ENCODE results near the gene PGAP3. TPM values are rescaled to one million over a fixed set of nuclear protein-coding genes. Genes with fewer than 3 reads are reported as not detected.

The PGAP3 gene
- total and polyA plus RNA-seq, 2 of the 4 experiments (the other 2 are of a cell fraction), result 4.3 to 9.8 TPM

DNA sequence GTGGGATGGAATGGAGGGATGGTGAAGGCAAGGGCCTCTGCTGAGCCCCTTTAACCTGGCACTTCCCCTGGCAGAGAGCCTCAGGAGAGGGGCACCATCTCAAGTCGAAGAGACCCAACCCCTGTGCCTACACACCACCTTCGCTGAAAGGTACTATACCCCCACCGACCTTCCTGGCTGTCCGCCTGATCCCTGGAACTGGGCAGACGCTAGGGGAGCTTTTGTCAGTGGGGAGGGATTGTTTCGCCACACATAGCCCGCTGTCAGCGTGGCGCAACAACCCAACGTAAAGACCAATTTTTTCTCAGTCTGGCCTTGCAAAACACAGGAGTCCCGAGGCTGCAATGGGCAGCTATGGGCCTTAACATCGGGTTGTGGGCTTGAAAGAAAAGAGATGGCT lies 58.0 kb downstream of the PGAP3 start:
- H3K56ac ChIP-seq (ENCODE audit: extremely low read depth, insufficient read depth, low read length), result no peak overlapping the region
- H2BK5ac ChIP-seq (ENCODE audit: low read depth, low read length, poor library complexity, severe bottlenecking), result no peak overlapping the region
- H3K4ac ChIP-seq (ENCODE audit: low read depth, low read length), result no peak overlapping the region
- no peak overlapping the region for H2AFZ ChIP-seq (replicated peaks; ENCODE audit: low read length, poor library complexity)
- H4K5ac ChIP-seq (ENCODE audit: low read depth, low read length), result no peak overlapping the region
- H4K8ac ChIP-seq (ENCODE audit: low read depth in 2 of 2, low read length in 2 of 2), result no peak overlapping the region
- H4K91ac ChIP-seq (ENCODE audit: insufficient read depth, low read depth, low read length), result no peak overlapping the region
- in situ Hi-C loops (cut with MboI; ENCODE audit: low sequenced_read_pairs), result no loop called here
- no peak for TF ChIP-seq MXI1 (IDR thresholded peaks at IDR 0.05; ENCODE audit: borderline replicate concordance, low read depth, low read length)
- TF ChIP-seq CEBPB (IDR thresholded peaks at IDR 0.05; ENCODE audit: low read depth, low read length), result peak; percentile 23; the same call in 1 of the 2 replicates
- ChIA-PET CTCF (interaction anchor here (2.2 kb wide), 1 partner anchor 8 kb away, joined by 9 read pairs; no protein-coding TSS in a partner anchor), POLR2A (ENCODE audit: unreplicated experiment) (no interaction called here)
- no peak overlapping the region for H3K14ac ChIP-seq (replicated peaks; ENCODE audit: low read depth, low read length)
- no peak overlapping the region for H3K9ac ChIP-seq (ENCODE audit: low read depth, low read length)
- no peaks in the 10 kb centered on the region for H3K9me3 ChIP-seq (ENCODE audit: control insufficient read depth, insufficient read depth, low read length)
- 20% methylated on average over 1 of the region's 12 CpGs; no CpG with 5 or more reads in 1 of the 2 experiments for WGBS, 2 experiments (ENCODE audit: extremely low coverage in 2 of 2, insufficient read length in 1 of 2)
- intact Hi-C loops (cut with micrococcal nuclease), result loop anchor here (10.0 kb wide), 1 partner anchor 355 kb away; the partner anchor contains the start of gene PSMD3
- no peak overlapping the region for H2AK9ac ChIP-seq (replicated peaks; ENCODE audit: low read depth, low read length, poor library complexity)
- no peaks in the 10 kb centered on the region; the same call in 1 of the 2 replicates for H3K9me1 ChIP-seq (ENCODE audit: insufficient read depth, low read length)
- H2BK20ac ChIP-seq (ENCODE audit: low read depth, low read length), result no peak overlapping the region
- no peak overlapping the region for H2AK5ac ChIP-seq (ENCODE audit: low read depth, low read length)
- H3K36me3 ChIP-seq (ENCODE audit: control insufficient read depth, insufficient read depth, low read length), result no peaks in the 10 kb centered on the region
- H3K4me3 ChIP-seq (ENCODE audit: insufficient read depth, low read depth, low read length), result no peak overlapping the region
- H3K4me1 ChIP-seq (ENCODE audit: control insufficient read depth, insufficient read depth, low read length), result peaks cover 5% of the 10 kb centered on the region; the same call in 1 of the 2 replicates
- no peak overlapping the region for H2BK120ac ChIP-seq (ENCODE audit: low read depth, low read length)
- H2BK15ac ChIP-seq (ENCODE audit: low read depth, low read length), result no peak overlapping the region
- no peak overlapping the region for H3K23ac ChIP-seq (ENCODE audit: low read depth, low read length)
- no peak overlapping the region for H3K18ac ChIP-seq (ENCODE audit: low read depth, low read length)
- no TSS peak for BruUV-seq (replicated peaks)
- H3K27me3 ChIP-seq (ENCODE audit: control insufficient read depth, insufficient read depth, low read length), result peaks cover 76% of the 10 kb centered on the region
- H3K27ac ChIP-seq (ENCODE audit: insufficient read depth, low read length), result no peak overlapping the region
- no peak for ATAC-seq (ENCODE audit: low read depth)
- H3K4me2 ChIP-seq (ENCODE audit: low read depth, low read length), result no peak overlapping the region
- DNase-seq, result no peak
- H3K79me1 ChIP-seq (ENCODE audit: low read depth in 1 of 2, low read length in 2 of 2), result no peaks in the 10 kb centered on the region
- H4K20me1 ChIP-seq (ENCODE audit: insufficient read depth, low read length), result no peaks in the 10 kb centered on the region
- dilution Hi-C loops (cut with HindIII; ENCODE audit: low sequenced_read_pairs, unreplicated experiment), result no loop called here

All from IMR-90 (cell line).